ENCODE measurements around the gene CHRNE.

CHRNE gene

GRCh38 chr17:4901648-4902344 is 1.1 kb downstream of the CHRNE start:
- Histone ChIP-seq H3K9me3 (ENCODE audit: control insufficient read depth, insufficient read depth, low read length) (no peaks in the 10 kb centered on the region), H3K9ac (ENCODE audit: low read depth, low read length) (no peak overlapping the region), H3K4me1 (ENCODE audit: control insufficient read depth, insufficient read depth, low read length) (peaks cover 7% of the 10 kb centered on the region), H3K36me3 (ENCODE audit: control insufficient read depth, insufficient read depth, low read length) (peaks cover 8% of the 10 kb centered on the region), H3K27ac (ENCODE audit: low read depth, low read length) (no peak overlapping the region), H3K27me3 (ENCODE audit: control insufficient read depth, insufficient read depth, low read length) (no peaks in the 10 kb centered on the region), H3K4me3 (ENCODE audit: low read depth, low read length) (no peak overlapping the region)

- Histone ChIP-seq H3K9ac (ENCODE audit: low read depth, low read length) (no peak overlapping the region), H3K36me3 (ENCODE audit: control insufficient read depth, insufficient read depth, low read length) (peaks cover 14% of the 10 kb centered on the region), H3K4me1 (ENCODE audit: control insufficient read depth, insufficient read depth, low read length) (peaks cover 7% of the 10 kb centered on the region), H3K27me3 (ENCODE audit: control insufficient read depth, insufficient read depth, low read length) (no peaks in the 10 kb centered on the region), H3K9me3 (ENCODE audit: control insufficient read depth, insufficient read depth, low read length) (no peaks in the 10 kb centered on the region), H3K4me3 (ENCODE audit: low read depth, low read length) (peak overlapping the region; percentile 65; the same call in 1 of the 2 replicates), H3K27ac (ENCODE audit: low read depth, low read length) (no peak overlapping the region)
Measured at GRCh38 chr17:4901108-4901647, 1.7 kb downstream of the CHRNE start.

- Histone ChIP-seq H3K4me1 (ENCODE audit: control insufficient read depth, insufficient read depth, low read length) (peaks cover 7% of the 10 kb centered on the region), H3K4me3 (ENCODE audit: low read depth, low read length) (peak overlapping the region; percentile 65; the same call in 1 of the 2 replicates), H3K36me3 (ENCODE audit: control insufficient read depth, insufficient read depth, low read length) (peaks cover 18% of the 10 kb centered on the region), H3K9me3 (ENCODE audit: control insufficient read depth, insufficient read depth, low read length) (no peaks in the 10 kb centered on the region), H3K27me3 (ENCODE audit: control insufficient read depth, insufficient read depth, low read length) (no peaks in the 10 kb centered on the region), H3K27ac (ENCODE audit: low read depth, low read length) (no peak overlapping the region), H3K9ac (ENCODE audit: low read depth, low read length) (no peak overlapping the region)
Measured at GRCh38 chr17:4900231-4901107, 2.4 kb downstream of the CHRNE start.

DNA sequence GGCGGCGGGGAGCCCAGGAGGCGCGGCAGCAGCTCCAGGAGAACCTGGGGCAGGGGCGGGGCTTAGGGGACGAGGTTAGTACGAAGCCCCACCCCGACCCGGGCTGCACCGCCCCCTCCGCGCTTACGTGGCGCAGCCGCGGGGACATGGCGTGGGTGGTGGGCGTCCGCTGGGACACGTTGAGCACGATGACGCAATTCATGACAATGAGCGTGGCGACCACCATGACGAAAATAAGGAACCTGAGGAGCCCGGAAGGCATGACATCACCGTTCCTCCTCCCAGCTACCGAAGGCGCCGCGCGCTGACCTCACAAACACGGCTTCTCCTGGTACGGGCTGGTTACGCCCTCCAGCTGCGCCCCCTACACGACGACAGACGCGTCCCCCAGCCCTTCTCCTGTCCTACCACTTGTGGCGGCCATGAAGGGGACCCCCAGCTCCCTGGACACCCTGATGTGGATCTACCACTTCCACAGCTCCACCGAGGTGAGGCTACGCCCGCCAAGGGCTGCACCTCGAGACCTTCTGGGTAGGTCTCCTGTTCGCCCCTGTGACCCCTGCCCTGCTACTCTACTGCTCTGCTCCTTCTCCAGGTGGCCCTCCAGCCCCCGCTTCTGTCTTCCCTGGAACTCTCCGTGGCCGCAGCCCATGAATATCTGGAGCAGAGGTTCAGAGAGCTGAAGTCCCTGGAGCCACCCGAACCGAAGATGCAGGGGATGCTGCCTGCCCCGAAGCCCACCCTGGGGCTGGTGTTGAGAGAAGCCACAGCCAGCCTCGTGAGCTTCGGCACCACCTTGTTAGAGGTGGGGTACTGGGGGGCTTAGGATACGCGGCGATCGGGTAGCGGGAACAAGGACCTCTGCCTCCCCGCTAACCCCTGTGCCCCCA is 3.3 kb downstream of the CHRNE start, which contains the start of gene C17orf107:
Gene C17orf107 (plus strand): TSS at position 196 of the 890 bp plus-strand sequence. CDS start 227 bp downstream, at position 423.
- peak within 1 kb of the TSS; percentile 65 for H3K4me3 ChIP-seq (ENCODE audit: low read depth, low read length)
- H3K27ac ChIP-seq (ENCODE audit: low read depth, low read length) = no peak within 1 kb of the TSS
- no peaks in the 10 kb centered on the region for H3K9me3 ChIP-seq (ENCODE audit: control insufficient read depth, insufficient read depth, low read length)
- peaks cover 7% of the 10 kb centered on the region for H3K4me1 ChIP-seq (ENCODE audit: control insufficient read depth, insufficient read depth, low read length)
- H3K27me3 ChIP-seq (ENCODE audit: control insufficient read depth, insufficient read depth, low read length) = no peaks in the 10 kb centered on the region
- peak within 1 kb of the TSS; percentile 37 for H3K9ac ChIP-seq (ENCODE audit: low read depth, low read length)
- peaks cover 27% of the 10 kb centered on the region for H3K36me3 ChIP-seq (ENCODE audit: control insufficient read depth, insufficient read depth, low read length)

GRCh38 chr17:4898927-4899326 is 4.0 kb downstream of the CHRNE start:
- peaks cover 7% of the 10 kb centered on the region for H3K4me1 ChIP-seq (ENCODE audit: control insufficient read depth, insufficient read depth, low read length)
- H3K9ac ChIP-seq (ENCODE audit: low read depth, low read length) = no peak overlapping the region; the same call in 1 of the 2 replicates
- H3K9me3 ChIP-seq (ENCODE audit: control insufficient read depth, insufficient read depth, low read length) = no peaks in the 10 kb centered on the region
- H3K27me3 ChIP-seq (ENCODE audit: control insufficient read depth, insufficient read depth, low read length) = no peaks in the 10 kb centered on the region
- peaks cover 33% of the 10 kb centered on the region for H3K36me3 ChIP-seq (ENCODE audit: control insufficient read depth, insufficient read depth, low read length)
- no peak overlapping the region for H3K27ac ChIP-seq (ENCODE audit: low read depth, low read length)
- H3K4me3 ChIP-seq (ENCODE audit: low read depth, low read length) = peak overlapping the region; percentile 65

GRCh38 chr17:4898351-4898750 is 4.5 kb downstream of the CHRNE start:
- Histone ChIP-seq H3K36me3 (ENCODE audit: control insufficient read depth, insufficient read depth, low read length) (peaks cover 39% of the 10 kb centered on the region), H3K9me3 (ENCODE audit: control insufficient read depth, insufficient read depth, low read length) (no peaks in the 10 kb centered on the region), H3K4me3 (ENCODE audit: low read depth, low read length) (0 out of 2 replicates have a peak overlapping the region, but pooled peaks have one; percentile 65), H3K27ac (ENCODE audit: low read depth, low read length) (no peak overlapping the region), H3K4me1 (ENCODE audit: control insufficient read depth, insufficient read depth, low read length) (peaks cover 5% of the 10 kb centered on the region), H3K27me3 (ENCODE audit: control insufficient read depth, insufficient read depth, low read length) (no peaks in the 10 kb centered on the region), H3K9ac (ENCODE audit: low read depth, low read length) (no peak overlapping the region)

- H3K9me3 ChIP-seq (ENCODE audit: control insufficient read depth, insufficient read depth, low read length) = no peaks in the 10 kb centered on the region
- H3K27me3 ChIP-seq (ENCODE audit: control insufficient read depth, insufficient read depth, low read length) = no peaks in the 10 kb centered on the region
- peaks cover 45% of the 10 kb centered on the region for H3K36me3 ChIP-seq (ENCODE audit: control insufficient read depth, insufficient read depth, low read length)
- peaks cover 3% of the 10 kb centered on the region; the same call in 1 of the 2 replicates for H3K4me1 ChIP-seq (ENCODE audit: control insufficient read depth, insufficient read depth, low read length)
- no peak overlapping the region for H3K9ac ChIP-seq (ENCODE audit: low read depth, low read length)
- no peak overlapping the region for H3K27ac ChIP-seq (ENCODE audit: low read depth, low read length)
- no peak overlapping the region for H3K4me3 ChIP-seq (ENCODE audit: low read depth, low read length)
Measured at GRCh38 chr17:4897785-4898184, 5.1 kb downstream of the CHRNE start.

DNA sequence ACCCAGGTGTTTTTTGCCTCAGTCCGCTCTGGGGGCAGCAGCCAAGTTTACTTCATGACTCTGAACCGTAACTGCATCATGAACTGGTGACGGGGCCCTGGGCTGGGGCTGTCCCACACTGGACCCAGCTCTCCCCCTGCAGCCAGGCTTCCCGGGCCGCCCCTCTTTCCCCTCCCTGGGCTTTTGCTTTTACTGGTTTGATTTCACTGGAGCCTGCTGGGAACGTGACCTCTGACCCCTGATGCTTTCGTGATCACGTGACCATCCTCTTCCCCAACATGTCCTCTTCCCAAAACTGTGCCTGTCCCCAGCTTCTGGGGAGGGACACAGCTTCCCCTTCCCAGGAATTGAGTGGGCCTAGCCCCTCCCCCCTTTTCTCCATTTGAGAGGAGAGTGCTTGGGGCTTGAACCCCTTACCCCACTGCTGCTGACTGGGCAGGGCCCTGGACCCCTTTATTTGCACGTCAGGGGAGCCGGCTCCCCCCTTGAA is 5.7 kb downstream of the CHRNE start:
- Histone ChIP-seq H3K27ac (ENCODE audit: low read depth, low read length) (no peak overlapping the region), H3K27me3 (ENCODE audit: control insufficient read depth, insufficient read depth, low read length) (no peaks in the 10 kb centered on the region), H3K4me1 (ENCODE audit: control insufficient read depth, insufficient read depth, low read length) (peaks cover 3% of the 10 kb centered on the region; the same call in 1 of the 2 replicates)

DNA sequence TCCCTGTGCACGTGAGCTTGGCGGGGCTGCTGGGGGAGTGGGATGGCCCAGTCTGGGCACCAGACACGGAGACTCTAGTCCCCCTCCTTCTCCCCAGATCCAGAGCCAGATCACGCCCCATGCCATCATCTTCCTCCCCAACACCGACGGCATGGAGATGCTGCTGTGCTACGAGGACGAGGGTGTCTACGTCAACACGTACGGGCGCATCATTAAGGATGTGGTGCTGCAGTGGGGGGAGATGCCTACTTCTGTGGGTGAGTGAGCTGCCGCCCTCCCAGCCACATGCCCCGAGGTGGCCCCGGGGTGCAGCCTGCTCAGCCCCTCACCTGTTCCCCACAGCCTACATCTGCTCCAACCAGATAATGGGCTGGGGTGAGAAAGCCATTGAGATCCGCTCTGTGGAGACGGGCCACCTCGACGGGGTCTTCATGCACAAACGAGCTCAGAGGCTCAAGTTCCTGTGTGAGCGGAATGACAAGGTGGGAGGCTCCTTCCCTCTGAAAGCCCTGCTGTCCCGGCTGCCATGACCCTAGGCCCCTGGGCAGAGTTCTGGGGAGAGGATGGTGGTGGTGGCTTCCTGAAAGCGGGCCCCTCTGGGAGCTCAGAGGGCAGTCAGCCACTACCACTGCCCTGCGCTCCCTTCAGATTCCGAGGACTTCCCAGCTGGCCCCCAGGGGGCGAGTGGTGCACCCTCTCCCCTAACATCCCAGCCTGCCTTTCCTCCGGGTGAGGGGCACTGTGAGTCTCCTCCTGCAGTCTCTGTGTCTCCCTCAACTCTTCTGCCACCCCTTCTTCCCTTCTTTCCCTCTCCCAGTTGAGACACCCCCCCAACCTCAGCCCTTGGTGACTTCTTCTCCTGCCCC is 6.3 kb downstream of the CHRNE start:
- H3K4me3 ChIP-seq (ENCODE audit: low read depth, low read length) = no peak overlapping the region
- no peak overlapping the region for H3K27ac ChIP-seq (ENCODE audit: low read depth, low read length)
- no peaks in the 10 kb centered on the region for H3K27me3 ChIP-seq (ENCODE audit: control insufficient read depth, insufficient read depth, low read length)
- peaks cover 55% of the 10 kb centered on the region for H3K36me3 ChIP-seq (ENCODE audit: control insufficient read depth, insufficient read depth, low read length)
- peaks cover 3% of the 10 kb centered on the region; the same call in 1 of the 2 replicates for H3K4me1 ChIP-seq (ENCODE audit: control insufficient read depth, insufficient read depth, low read length)
- H3K9me3 ChIP-seq (ENCODE audit: control insufficient read depth, insufficient read depth, low read length) = no peaks in the 10 kb centered on the region
- H3K9ac ChIP-seq (ENCODE audit: low read depth, low read length) = no peak overlapping the region

More for the DNA sequence above, 5.7 kb downstream of the CHRNE start:
- H3K4me3 ChIP-seq (ENCODE audit: low read depth, low read length) = no peak overlapping the region
- no peak overlapping the region for H3K9ac ChIP-seq (ENCODE audit: low read depth, low read length)
- peaks cover 50% of the 10 kb centered on the region for H3K36me3 ChIP-seq (ENCODE audit: control insufficient read depth, insufficient read depth, low read length)
- no peaks in the 10 kb centered on the region for H3K9me3 ChIP-seq (ENCODE audit: control insufficient read depth, insufficient read depth, low read length)

Measured in HUES48 (cell line).